Ovary (tissue), 9 donors: ENCODE data around the gene PACSIN2. TPM values are rescaled to one million over a fixed set of nuclear protein-coding genes. Genes with fewer than 3 reads are reported as not detected.
"Not testable (repeated sequence)": the region's sequence is repeated elsewhere in the genome, so short reads cannot be mapped to it uniquely, and the experiment has no call there.

Experiments used
- DNase-seq, 5 donors: peaks; one replicate each; pipeline ENCODE4 v3.0.0-alpha.2; 2019 to 2020
- H3K27ac ChIP-seq, 2 donors: fragments of 200-600 bp; one replicate each; pipeline versions ENCODE4 v1.5.1 to v1.8.0; 2019 to 2022
- H3K27me3 ChIP-seq: fragments of 200-600 bp; one replicate; pipeline ENCODE4 v1.8.0; 2022
- H3K36me3 ChIP-seq: fragments of 200-600 bp; sonication (generic); one replicate; pipeline ENCODE4 v1.5.1; 2019
- H3K4me1 ChIP-seq: one replicate; pipeline ENCODE4 v1.8.1; 2013; ENCODE audit warnings: mild to moderate bottlenecking, moderate library complexity; ENCODE audit not compliant: insufficient read depth
- H3K4me3 ChIP-seq: fragments of 200-600 bp; sonication (generic); one replicate; pipeline ENCODE4 v1.5.1; 2017
- H3K9me3 ChIP-seq, 2 donors: fragments of 200-600 bp in 1 of 2; sonication (generic) in 1 of 2; one replicate each; pipeline versions ENCODE4 v1.5.1 to v1.8.1; 2013 to 2019; ENCODE audit warnings: mild to moderate bottlenecking in 1 of 2, moderate library complexity in 1 of 2
- EP300 ChIP-seq: sonication (generic); formaldehyde crosslinking; IDR thresholded peaks from one replicate; pipeline ENCODE4 v1.6.1; 2017; ENCODE audit warnings: antibody characterized with exemption
- POLR2A ChIP-seq: fragments of 450-650 bp; IDR thresholded peaks from one replicate; pipeline ENCODE4 v1.6.1; 2017; ENCODE audit warnings: antibody characterized with exemption, mild to moderate bottlenecking, moderate library complexity
- WGBS, 3 donors: extraction: QIAGEN DNeasy Blood & Tissue Kit in 1 of 3; methylation state at CpG; one replicate each; pipeline versions ENCODE4 v1.1.5 to v1.1.7; 2013 to 2017; 5-methylcytosine and 5-hydroxymethylcytosine counted together
- intact Hi-C, 4 donors: fragments of 100-400 bp; cut with DNase I; formaldehyde crosslinking; loops; one replicate each; pipeline versions ENCODE4 v1.11.0 to v1.15.1; 2022 to 2023
- polyA plus RNA-seq, 2 donors: library from polyadenylated mRNA; stranded (reverse); fragments of 200-250 nt in 1 of 2; fragments of 350-450 nt in 1 of 2; fragmentation: Illumina TruSeq in 1 of 2; extraction: RNeasy Lipid Tissue Mini Kit (QIAGEN cat#74804) in 1 of 2; gene quantifications; one replicate each; pipeline ENCODE4 v1.2.3, GENCODE V29; 2013 to 2014
- total RNA-seq, 7 donors: library from RNA; depleted of rRNA in 2 of 7; stranded (reverse); fragments of >200 nt in 2 of 7; fragmentation: NEBNext Ultra II Directional in 3 of 7; extraction: Animal tissue kit (Norgen Biotek cat#: 25700) in 3 of 7; gene quantifications; one replicate each; pipeline versions ENCODE4 v1.1.0 to v1.2.4, GENCODE V29; 2016 to 2023
- TF ChIP-seq, protein P1 (sequence below), 3 donors: fragments of 450-650 bp in 2 of 3; fragments of 200-600 bp in 1 of 3; IDR thresholded peaks; one replicate each; pipeline versions ENCODE4 v1.5.1 to v1.8.0; 2016 to 2022; ENCODE audit warnings: antibody characterized with exemption in 3 of 3, mild to moderate bottlenecking in 1 of 3
- donor health status: DM: no; HTN: no; CAD: no; lungs with moderate emphysema.
- donor health status: DM: no; HTN: no; CAD: no.
- donor health status: Bipolar disorder and iron deficiency.
- donor health status: DM: yes; HTN: yes; CAD: no.
- donor health status: DM: no; HTN: no; CAD: no.
- donor health status: DM: yes; HTN: yes; CAD: no.

Gene PACSIN2
- total and polyA plus RNA-seq, 9 donors: 25.5 to 60.0 (median 48.0) TPM

- no peak for TF ChIP-seq POLR2A
- TF ChIP-seq EP300: no peak
- TF ChIP-seq, protein P1, sequence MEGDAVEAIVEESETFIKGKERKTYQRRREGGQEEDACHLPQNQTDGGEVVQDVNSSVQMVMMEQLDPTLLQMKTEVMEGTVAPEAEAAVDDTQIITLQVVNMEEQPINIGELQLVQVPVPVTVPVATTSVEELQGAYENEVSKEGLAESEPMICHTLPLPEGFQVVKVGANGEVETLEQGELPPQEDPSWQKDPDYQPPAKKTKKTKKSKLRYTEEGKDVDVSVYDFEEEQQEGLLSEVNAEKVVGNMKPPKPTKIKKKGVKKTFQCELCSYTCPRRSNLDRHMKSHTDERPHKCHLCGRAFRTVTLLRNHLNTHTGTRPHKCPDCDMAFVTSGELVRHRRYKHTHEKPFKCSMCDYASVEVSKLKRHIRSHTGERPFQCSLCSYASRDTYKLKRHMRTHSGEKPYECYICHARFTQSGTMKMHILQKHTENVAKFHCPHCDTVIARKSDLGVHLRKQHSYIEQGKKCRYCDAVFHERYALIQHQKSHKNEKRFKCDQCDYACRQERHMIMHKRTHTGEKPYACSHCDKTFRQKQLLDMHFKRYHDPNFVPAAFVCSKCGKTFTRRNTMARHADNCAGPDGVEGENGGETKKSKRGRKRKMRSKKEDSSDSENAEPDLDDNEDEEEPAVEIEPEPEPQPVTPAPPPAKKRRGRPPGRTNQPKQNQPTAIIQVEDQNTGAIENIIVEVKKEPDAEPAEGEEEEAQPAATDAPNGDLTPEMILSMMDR (IDR thresholded peaks at IDR 0.05): no peak
- H3K4me1 ChIP-seq: no peaks in the 10 kb centered on the region
- intact Hi-C loops: loop anchor here in 1 of 4 donors (10.0 kb wide), 1 partner anchor 167 kb away; no protein-coding TSS in a partner anchor
- no peak overlapping the region for H3K27ac ChIP-seq
- no peaks in the 10 kb centered on the region for H3K9me3 ChIP-seq
- no peak for DNase-seq
- H3K36me3 ChIP-seq: no peaks in the 10 kb centered on the region
- no peaks in the 10 kb centered on the region for H3K27me3 ChIP-seq
- WGBS, 3 donors: 87 to 97% (median 93%) methylated on average over 3 of the region's 3 CpGs
- no peak overlapping the region for H3K4me3 ChIP-seq
Observed at GRCh38 chr22:43031617-43032016, 16.7 kb upstream of the PACSIN2 start.

GRCh38 chr22:43018615-43019014, 3.7 kb upstream of the PACSIN2 start:
- intact Hi-C loops: no loop called here
- TF ChIP-seq, protein P1 (IDR thresholded peaks at IDR 0.05): no peak
- TF ChIP-seq POLR2A (no peak), EP300 (no peak)
- Histone ChIP-seq H3K4me1 (peaks cover 2% of the 10 kb centered on the region), H3K27me3 (no peaks in the 10 kb centered on the region), H3K9me3 (no peaks in the 10 kb centered on the region), H3K4me3 (no peak overlapping the region), H3K36me3 (no peaks in the 10 kb centered on the region), H3K27ac (no peak overlapping the region)
- 72 to 77% (median 72%) methylated on average over 6 of the region's 6 CpGs for WGBS, 3 donors
- DNase-seq: no peak

- DNase-seq: no peak
- intact Hi-C loops: no loop called here
- Histone ChIP-seq H3K9me3 (no peaks in the 10 kb centered on the region), H3K36me3 (no peaks in the 10 kb centered on the region), H3K27ac (no peak overlapping the region), H3K27me3 (no peaks in the 10 kb centered on the region), H3K4me3 (no peak overlapping the region), H3K4me1 (peaks cover 5% of the 10 kb centered on the region)
- TF ChIP-seq POLR2A (no peak), EP300 (no peak)
- TF ChIP-seq, protein P1 (IDR thresholded peaks at IDR 0.05): no peak
- 73 to 76% (median 75%) methylated on average over 10 of the region's 10 CpGs for WGBS, 3 donors
Observed at GRCh38 chr22:43017525-43018460, 2.8 kb upstream of the PACSIN2 start.

- H3K4me3 ChIP-seq, H3K36me3 ChIP-seq, H3K9me3 ChIP-seq, H3K27me3 ChIP-seq, H3K4me1 ChIP-seq, H3K27ac ChIP-seq, DNase-seq, intact Hi-C loops: not testable (repeated sequence)
- WGBS, 3 donors: 92 to 95% (median 94%) methylated on average over 5 of the region's 5 CpGs
Observed at GRCh38 chr22:43016150-43016549, 1.2 kb upstream of the PACSIN2 start.

DNA sequence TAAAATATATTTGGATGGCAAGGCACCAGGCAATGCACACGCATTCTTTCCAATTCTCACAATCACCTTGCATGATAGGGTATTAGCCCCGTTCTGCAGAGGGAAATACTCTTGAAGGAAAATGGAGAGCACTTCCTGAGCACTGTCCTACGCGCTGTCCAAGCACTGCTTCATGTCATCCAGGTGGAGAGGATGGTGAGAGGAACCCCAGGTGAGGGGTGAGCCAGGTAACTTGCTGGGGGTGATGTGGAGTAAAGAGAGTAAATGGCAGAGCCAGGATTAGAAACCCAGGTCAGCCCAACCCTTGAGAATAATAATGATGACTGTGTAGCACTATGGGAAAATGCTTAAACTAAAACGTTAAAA, 711 bp upstream of the PACSIN2 start:
- WGBS, 3 donors: 24 to 40% (median 30%) methylated on average over 5 of the region's 5 CpGs
- intact Hi-C loops: no loop called here
- Histone ChIP-seq H3K9me3 (no peaks in the 10 kb centered on the region), H3K36me3 (no peaks in the 10 kb centered on the region), H3K27ac (no peak overlapping the region), H3K4me3 (peak overlapping the region; percentile 62), H3K4me1 (peaks cover 7% of the 10 kb centered on the region), H3K27me3 (no peaks in the 10 kb centered on the region)
- TF ChIP-seq POLR2A (no peak), EP300 (no peak)
- TF ChIP-seq, protein P1 (IDR thresholded peaks at IDR 0.05): no peak
- no peak for DNase-seq
